WTC11 (cell line): ENCODE measurements around the gene SKAP1.

Source experiments
- ELF4 ChIP-seq: sonication (generic); formaldehyde crosslinking; IDR thresholded peaks from 2 replicates; pipeline ENCODE4 v1.8.1; 2022; ENCODE audit warnings: low read depth, mild to moderate bottlenecking, moderate library complexity, missing genetic modification reagents
- TF ChIP-seq, protein P1 (sequence below): fragments of 250-450 bp; sonication (Bioruptor Pico); IDR thresholded peaks from 2 replicates; pipeline ENCODE4 v2.1.2; 2022; ENCODE audit warnings: mild to moderate bottlenecking, moderate library complexity
- TF ChIP-seq, protein P2 (sequence below): sonication (generic); formaldehyde crosslinking; conservative IDR thresholded peaks from 2 replicates; pipeline ENCODE4 v1.8.1; 2022; ENCODE audit warnings: mild to moderate bottlenecking, missing genetic modification reagents

GRCh38 chr17:48159232-48159631 is 270.8 kb downstream of the SKAP1 start:
- TF ChIP-seq, protein P1, sequence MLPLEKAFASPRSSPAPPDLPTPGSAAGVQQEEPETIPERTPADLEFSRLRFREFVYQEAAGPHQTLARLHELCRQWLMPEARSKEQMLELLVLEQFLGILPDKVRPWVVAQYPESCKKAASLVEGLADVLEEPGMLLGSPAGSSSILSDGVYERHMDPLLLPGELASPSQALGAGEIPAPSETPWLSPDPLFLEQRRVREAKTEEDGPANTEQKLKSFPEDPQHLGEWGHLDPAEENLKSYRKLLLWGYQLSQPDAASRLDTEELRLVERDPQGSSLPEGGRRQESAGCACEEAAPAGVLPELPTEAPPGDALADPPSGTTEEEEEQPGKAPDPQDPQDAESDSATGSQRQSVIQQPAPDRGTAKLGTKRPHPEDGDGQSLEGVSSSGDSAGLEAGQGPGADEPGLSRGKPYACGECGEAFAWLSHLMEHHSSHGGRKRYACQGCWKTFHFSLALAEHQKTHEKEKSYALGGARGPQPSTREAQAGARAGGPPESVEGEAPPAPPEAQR = no peak
- TF ChIP-seq, protein P2, sequence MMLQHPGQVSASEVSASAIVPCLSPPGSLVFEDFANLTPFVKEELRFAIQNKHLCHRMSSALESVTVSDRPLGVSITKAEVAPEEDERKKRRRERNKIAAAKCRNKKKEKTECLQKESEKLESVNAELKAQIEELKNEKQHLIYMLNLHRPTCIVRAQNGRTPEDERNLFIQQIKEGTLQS = no peak
- TF ChIP-seq ELF4 (CRISPR knock-in tag) = no peak
